IMR-90 (cell line): ENCODE data around the gene OLAH. TPM values are rescaled to one million over a fixed set of nuclear protein-coding genes. Genes with fewer than 3 reads are reported as not detected.

Experiments used
- ATAC-seq: fragments of 200-7000 bp; cut with Tn5 transposase; 2 replicates; pipeline ENCODE4 v1.9.1; 2020; ENCODE audit warnings: low read depth, mild to moderate bottlenecking, moderate library complexity
- BruUV-seq: library from RNA; stranded (reverse); fragments of 400-500 nt; replicated peaks from 2 replicates; lab custom pipeline; 2021; lab: Mats Ljungman, UMichigan
- CTCF ChIA-PET: fragments of 300-600 bp; formaldehyde crosslinking; extraction: SDS; loops from one replicate; lab custom pipeline; 2021; ENCODE audit warnings: antibody characterized with exemption; lab: Yijun Ruan, JAX
- POLR2A ChIA-PET: fragments of 300-600 bp; sonication (Branson Sonifier 250); formaldehyde crosslinking; loops from one replicate; lab custom pipeline; 2022; ENCODE audit warnings: antibody characterized with exemption; ENCODE audit not compliant: unreplicated experiment; lab: Charles Lee
- DNase-seq: peaks from one replicate; pipeline ENCODE4 v3.0.0; 2013
- H2AFZ ChIP-seq: replicated peaks from 2 replicates; pipeline ENCODE3; 2013; ENCODE audit warnings: low read length, mild to moderate bottlenecking; ENCODE audit not compliant: poor library complexity
- H2AK5ac ChIP-seq: 2 replicates; pipeline ENCODE4 v1.6.1; 2013; ENCODE audit warnings: low read depth, low read length, inconsistent platforms
- H2AK9ac ChIP-seq: replicated peaks from 2 replicates; pipeline ENCODE3; 2013; ENCODE audit warnings: mild to moderate bottlenecking, low read depth, low read length, moderate library complexity; ENCODE audit not compliant: poor library complexity
- H2BK120ac ChIP-seq: 2 replicates; pipeline ENCODE4 v1.6.1; 2013; ENCODE audit warnings: low read depth, low read length, inconsistent platforms
- H2BK15ac ChIP-seq: 3 replicates; pipeline ENCODE4 v1.6.1; 2013; ENCODE audit warnings: low read depth, low read length, inconsistent platforms
- H2BK20ac ChIP-seq: 2 replicates; pipeline ENCODE4 v1.6.1; 2013; ENCODE audit warnings: low read depth, mild to moderate bottlenecking, inconsistent platforms, low read length, moderate library complexity
- H2BK5ac ChIP-seq: 2 replicates; pipeline ENCODE4 v1.6.1; 2013; ENCODE audit warnings: mild to moderate bottlenecking, low read depth, low read length, inconsistent platforms; ENCODE audit not compliant: poor library complexity, severe bottlenecking
- H3K14ac ChIP-seq: replicated peaks from 2 replicates; pipeline ENCODE4 v1.6.1; 2013; ENCODE audit warnings: low read depth, low read length, inconsistent platforms
- H3K18ac ChIP-seq: 2 replicates; pipeline ENCODE4 v1.6.1; 2013; ENCODE audit warnings: low read depth, low read length, control low read depth
- H3K23ac ChIP-seq: 2 replicates; pipeline ENCODE4 v1.6.1; 2013; ENCODE audit warnings: low read depth, low read length, inconsistent platforms
- H3K27ac ChIP-seq: 2 replicates; pipeline ENCODE4 v1.5.1; 2013; ENCODE audit warnings: mild to moderate bottlenecking, control low read depth, low read length; ENCODE audit not compliant: insufficient read depth
- H3K27me3 ChIP-seq: 2 replicates; pipeline ENCODE4 v1.6.1; 2013; ENCODE audit warnings: low read length; ENCODE audit not compliant: control insufficient read depth, insufficient read depth
- H3K36me3 ChIP-seq: 2 replicates; pipeline ENCODE4 v1.6.1; 2013; ENCODE audit warnings: low read length, mixed read lengths; ENCODE audit not compliant: control insufficient read depth, insufficient read depth
- H3K4ac ChIP-seq: 2 replicates; pipeline ENCODE4 v1.6.1; 2013; ENCODE audit warnings: low read depth, low read length, inconsistent platforms
- H3K4me1 ChIP-seq: 2 replicates; pipeline ENCODE4 v1.6.1; 2013; ENCODE audit warnings: low read length, mixed read lengths; ENCODE audit not compliant: control insufficient read depth, insufficient read depth
- H3K4me2 ChIP-seq: 2 replicates; pipeline ENCODE4 v1.6.1; 2013; ENCODE audit warnings: low read depth, mild to moderate bottlenecking, control low read depth, low read length, moderate library complexity
- H3K4me3 ChIP-seq: 2 replicates; pipeline ENCODE4 v1.5.1; 2013; ENCODE audit warnings: low read depth, mild to moderate bottlenecking, control low read depth, low read length, moderate library complexity; ENCODE audit not compliant: insufficient read depth
- H3K56ac ChIP-seq: 2 replicates; pipeline ENCODE4 v1.6.1; 2013; ENCODE audit warnings: low read length, inconsistent platforms; ENCODE audit not compliant: insufficient read depth; ENCODE audit errors: extremely low read depth
- H3K79me1 ChIP-seq, 2 experiments: 2 replicates each; pipeline ENCODE4 v1.6.1; 2013; ENCODE audit warnings: low read length in 2 of 2, inconsistent platforms in 1 of 2, low read depth in 1 of 2
- H3K9ac ChIP-seq: 2 replicates; pipeline ENCODE4 v1.6.1; 2013; ENCODE audit warnings: low read depth, low read length, control low read depth
- H3K9me1 ChIP-seq: 2 replicates; pipeline ENCODE4 v1.6.1; 2013; ENCODE audit warnings: low read length, inconsistent platforms; ENCODE audit not compliant: insufficient read depth
- H3K9me3 ChIP-seq: 2 replicates; pipeline ENCODE4 v1.6.1; 2013; ENCODE audit warnings: low read length; ENCODE audit not compliant: control insufficient read depth, insufficient read depth
- H4K20me1 ChIP-seq: 2 replicates; pipeline ENCODE4 v1.6.1; 2013; ENCODE audit warnings: low read length, inconsistent platforms; ENCODE audit not compliant: insufficient read depth
- H4K5ac ChIP-seq: 2 replicates; pipeline ENCODE4 v1.6.1; 2013; ENCODE audit warnings: mild to moderate bottlenecking, low read depth, low read length, control low read depth
- H4K8ac ChIP-seq, 2 experiments: 2 replicates each; pipeline ENCODE4 v1.6.1; 2013; ENCODE audit warnings: low read depth in 2 of 2, low read length in 2 of 2, control low read depth in 1 of 2, inconsistent platforms in 1 of 2
- H4K91ac ChIP-seq: 2 replicates; pipeline ENCODE4 v1.6.1; 2013; ENCODE audit warnings: low read depth, low read length, inconsistent platforms; ENCODE audit not compliant: insufficient read depth
- BHLHE40 ChIP-seq: fragments of 150-350 bp; IDR thresholded peaks from 2 replicates; pipeline ENCODE4 v1.6.1; 2016; ENCODE audit warnings: mild to moderate bottlenecking, low read depth, low read length
- CEBPB ChIP-seq: IDR thresholded peaks from 2 replicates; pipeline ENCODE4 v1.6.1; 2012; ENCODE audit warnings: low read depth, low read length, improper control_type of control experiment
- CHD1 ChIP-seq: IDR thresholded peaks from 2 replicates; pipeline ENCODE4 v1.6.1; 2012; ENCODE audit warnings: low read depth, low read length, improper control_type of control experiment
- CTCF ChIP-seq: conservative IDR thresholded peaks from 2 replicates; pipeline ENCODE4 v1.5.1; 2012; ENCODE audit warnings: mild to moderate bottlenecking, low read depth, low read length, improper control_type of control experiment
- ELK1 ChIP-seq: fragments of 150-350 bp; IDR thresholded peaks from 2 replicates; pipeline ENCODE4 v1.6.1; 2016; ENCODE audit warnings: low read depth, mild to moderate bottlenecking, low read length, moderate library complexity, borderline replicate concordance
- FOS ChIP-seq: fragments of 150-350 bp; IDR thresholded peaks from 2 replicates; pipeline ENCODE4 v1.6.1; 2016; ENCODE audit warnings: low read depth, low read length
- MAFK ChIP-seq: IDR thresholded peaks from 2 replicates; pipeline ENCODE4 v1.6.1; 2012; ENCODE audit warnings: low read depth, low read length, improper control_type of control experiment
- MAZ ChIP-seq: IDR thresholded peaks from 2 replicates; pipeline ENCODE4 v1.6.1; 2012; ENCODE audit warnings: low read depth, mild to moderate bottlenecking, low read length, improper control_type of control experiment, moderate library complexity, borderline replicate concordance
- MXI1 ChIP-seq: IDR thresholded peaks from 2 replicates; pipeline ENCODE4 v1.6.1; 2012; ENCODE audit warnings: low read depth, mild to moderate bottlenecking, low read length, moderate library complexity, borderline replicate concordance
- NFE2L2 ChIP-seq: fragments of 150-350 bp; IDR thresholded peaks from 2 replicates; pipeline ENCODE4 v1.6.1; 2016; ENCODE audit warnings: low read depth, mild to moderate bottlenecking, low read length
- POLR2A ChIP-seq: IDR thresholded peaks from 2 replicates; pipeline ENCODE4 v1.6.1; 2012; ENCODE audit warnings: mild to moderate bottlenecking, low read depth, low read length
- RCOR1 ChIP-seq: IDR thresholded peaks from 2 replicates; pipeline ENCODE4 v1.6.1; 2012; ENCODE audit warnings: mild to moderate bottlenecking, low read length, improper control_type of control experiment; ENCODE audit not compliant: insufficient replicate concordance
- RFX5 ChIP-seq: IDR thresholded peaks from 2 replicates; pipeline ENCODE4 v1.8.0; 2012; ENCODE audit warnings: low read depth, mild to moderate bottlenecking, low read length, moderate library complexity
- SMC3 ChIP-seq: fragments of 150-350 bp; IDR thresholded peaks from 2 replicates; pipeline ENCODE4 v1.6.1; 2016; ENCODE audit warnings: low read depth, mild to moderate bottlenecking, antibody characterized with exemption, low read length, moderate library complexity
- USF2 ChIP-seq: fragments of 150-350 bp; IDR thresholded peaks from 2 replicates; pipeline ENCODE4 v1.6.1; 2017; ENCODE audit warnings: mild to moderate bottlenecking, antibody characterized with exemption, low read length, low read depth
- WGBS, 2 experiments: methylation state at CpG; one replicate each; pipeline versions ENCODE4 v1.1.5 to v1.1.7; 2013; ENCODE audit warnings: missing lambda C conversion rate in 2 of 2; ENCODE audit not compliant: insufficient read length in 1 of 2; ENCODE audit errors: extremely low coverage in 2 of 2; 5-methylcytosine and 5-hydroxymethylcytosine counted together
- dilution Hi-C: fragments of 300-500 bp; cut with HindIII; formaldehyde crosslinking; loops from one replicate; pipeline ENCODE4 v1.14.3; 2018; ENCODE audit warnings: low sequenced_read_pairs; ENCODE audit not compliant: unreplicated experiment
- in situ Hi-C: fragments of 300-500 bp; cut with MboI; formaldehyde crosslinking; loops from 3 replicates; pipeline ENCODE4 v1.14.3; 2019; ENCODE audit warnings: low sequenced_read_pairs, inconsistent platforms, mixed read lengths
- intact Hi-C: fragments of 100-400 bp; cut with micrococcal nuclease; formaldehyde crosslinking; loops from 2 replicates; pipeline ENCODE4 v1.10.0; 2022
- polyA plus RNA-seq, 3 experiments: library from polyadenylated mRNA; depleted of rRNA; stranded (reverse); fragments of >200 nt; gene quantifications; 2 replicates each; pipeline ENCODE4 v1.2.3, GENCODE V29; 2012; ENCODE audit warnings: low replicate concordance in 1 of 3
- total RNA-seq: library from RNA; depleted of rRNA; stranded (reverse); fragments of >200 nt; gene quantifications from 2 replicates; pipeline ENCODE4 v1.2.3, GENCODE V29; 2012

OLAH gene
- total and polyA plus RNA-seq, 2 of the 4 experiments (the other 2 are of a cell fraction) = not detected

GRCh38 chr10:15075421-15075820, 31.7 kb downstream of the OLAH start:
- no peak overlapping the region for H3K56ac ChIP-seq
- H3K4me1 ChIP-seq = no peaks in the 10 kb centered on the region
- no peak overlapping the region for H4K5ac ChIP-seq
- H3K27me3 ChIP-seq = peaks cover 4% of the 10 kb centered on the region; the same call in 1 of the 2 replicates
- H2AK9ac ChIP-seq = no peak overlapping the region
- no peaks in the 10 kb centered on the region for H3K79me1 ChIP-seq
- no peak overlapping the region for H3K14ac ChIP-seq
- BruUV-seq = no TSS peak
- no peak overlapping the region for H2BK5ac ChIP-seq
- WGBS, 2 experiments = 80% methylated on average over 1 of the region's 3 CpGs; no CpG with 5 or more reads in 1 of the 2 experiments
- in situ Hi-C loops (loop anchor here (25.0 kb wide), 1 partner anchor 563 kb away; no protein-coding TSS in a partner anchor), dilution Hi-C loops (no loop called here), intact Hi-C loops (no loop called here)
- no peak overlapping the region for H3K4ac ChIP-seq
- no peaks in the 10 kb centered on the region for H4K20me1 ChIP-seq
- no peak for TF ChIP-seq MAFK
- no peak for TF ChIP-seq ELK1
- no peak for TF ChIP-seq USF2
- TF ChIP-seq RCOR1 = no peak
- no peak for TF ChIP-seq MXI1
- no peak for TF ChIP-seq SMC3
- TF ChIP-seq CHD1 = no peak
- no peak for TF ChIP-seq CEBPB
- TF ChIP-seq RFX5 = no peak
- no peak for TF ChIP-seq MAZ
- TF ChIP-seq FOS = no peak
- TF ChIP-seq CTCF = no peak
- TF ChIP-seq POLR2A = no peak
- no peak for TF ChIP-seq BHLHE40
- no peak for TF ChIP-seq NFE2L2
- H2BK20ac ChIP-seq = no peak overlapping the region
- no peak overlapping the region for H3K9ac ChIP-seq
- H3K23ac ChIP-seq = no peak overlapping the region
- no peak overlapping the region for H2BK120ac ChIP-seq
- H3K27ac ChIP-seq = no peak overlapping the region
- CTCF ChIA-PET = no interaction called here
- no peaks in the 10 kb centered on the region for H3K36me3 ChIP-seq
- POLR2A ChIA-PET = no interaction called here
- H3K4me3 ChIP-seq = no peak overlapping the region
- no peak overlapping the region for H2AK5ac ChIP-seq
- no peak overlapping the region for H4K91ac ChIP-seq
- ATAC-seq (no peak), DNase-seq (no peak)
- no peak overlapping the region for H2AFZ ChIP-seq
- H3K18ac ChIP-seq = no peak overlapping the region
- H4K8ac ChIP-seq = no peak overlapping the region
- no peaks in the 10 kb centered on the region for H3K9me1 ChIP-seq
- no peak overlapping the region for H2BK15ac ChIP-seq
- H3K9me3 ChIP-seq = peaks cover 6% of the 10 kb centered on the region
- no peak overlapping the region for H3K4me2 ChIP-seq
